GM18502 (cell line): ENCODE measurements around the gene MUCL3.
A peak's percentile ranks its signal among the peaks of the same experiment; 100 is the strongest.

Experiments
- ATAC-seq: cut with Tn5 transposase; IDR thresholded peaks from one replicate; pipeline ENCODE4 v1.9.1; 2021; ENCODE audit warnings: mild to moderate bottlenecking; ENCODE audit not compliant: unreplicated experiment, poor library complexity

Gene MUCL3

DNA sequence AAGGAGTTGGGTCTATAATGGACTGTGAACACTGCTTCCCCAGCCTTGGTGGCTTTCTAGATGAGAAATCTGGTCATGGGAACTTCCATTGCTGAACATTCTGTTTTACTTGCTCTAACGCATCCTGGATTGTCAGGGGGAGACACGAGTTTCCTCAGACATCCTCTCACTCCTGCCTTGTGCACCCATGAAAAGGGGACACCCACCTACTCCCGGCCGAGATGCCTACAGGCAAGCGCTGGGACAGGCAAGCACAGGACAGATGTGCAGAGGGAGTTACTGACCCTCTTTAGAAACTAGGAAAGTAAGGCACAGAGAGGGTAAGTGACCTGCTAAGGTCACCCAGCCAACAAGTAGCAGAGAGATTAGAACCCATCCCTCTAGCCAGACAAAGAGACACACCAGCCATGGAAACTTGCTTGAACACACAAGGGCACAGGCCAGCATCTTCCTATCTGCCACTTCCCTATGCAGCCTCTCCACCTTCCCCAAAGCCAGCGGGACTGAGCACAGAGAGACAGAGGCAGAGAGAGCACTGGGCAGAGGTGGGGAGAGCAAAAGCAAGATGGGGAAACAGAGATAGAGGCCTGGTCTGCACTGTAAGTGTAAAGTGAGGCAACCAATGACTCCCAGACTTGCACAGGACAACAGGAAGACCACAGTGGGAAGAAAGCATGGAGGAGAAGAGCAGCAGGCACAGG lies 8.0 kb upstream of the MUCL3 start:
- no peak for ATAC-seq

GRCh38 chr6:30935018-30935417 lies 5.8 kb upstream of the MUCL3 start:
- no peak for ATAC-seq

DNA sequence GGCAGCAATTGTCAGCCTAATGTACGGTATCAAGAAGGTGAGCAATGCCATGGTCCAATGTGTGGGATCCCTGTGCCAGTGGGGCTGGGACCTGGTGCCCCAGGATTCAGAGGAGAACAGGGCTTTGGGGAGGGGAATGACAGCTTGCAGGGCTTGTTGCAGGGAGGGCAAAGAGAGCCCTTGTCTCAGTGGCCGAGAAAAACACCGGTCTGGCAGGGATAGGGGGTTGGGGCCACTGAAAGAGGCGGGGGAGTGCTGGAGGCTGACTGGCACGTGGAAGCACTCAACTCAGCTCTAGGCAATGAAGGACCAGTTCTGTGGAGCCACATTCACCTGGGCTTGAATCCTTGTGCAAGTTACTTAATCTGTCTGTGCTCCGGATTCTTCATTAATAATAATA lies 3.5 kb upstream of the MUCL3 start:
- ATAC-seq, result no peak

DNA sequence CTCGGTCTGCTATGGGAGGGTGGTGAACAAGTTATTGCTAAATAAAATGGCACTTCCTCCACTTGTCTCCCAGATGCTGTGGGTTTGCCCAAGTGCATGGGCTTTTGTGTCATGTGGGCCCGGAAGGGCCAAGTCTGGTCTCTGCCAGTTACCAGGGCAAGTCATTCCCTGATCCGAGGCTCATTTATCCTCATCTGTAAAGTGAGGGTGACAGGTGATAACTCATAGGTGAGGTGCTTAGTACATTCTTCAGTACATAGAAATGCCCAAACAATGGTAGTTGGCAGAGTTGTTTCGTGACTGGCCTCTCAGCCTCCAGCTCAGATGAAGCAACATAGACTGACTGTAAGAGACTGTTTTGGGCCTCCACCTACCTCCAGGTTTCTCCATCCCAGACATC lies 2.0 kb upstream of the MUCL3 start:
- no peak for ATAC-seq

GRCh38 chr6:30939473-30939872 lies 1.3 kb upstream of the MUCL3 start:
- ATAC-seq, result no peak

GRCh38 chr6:30942338-30943060 lies 1.7 kb downstream of the MUCL3 start:
- ATAC-seq, result no peak

DNA sequence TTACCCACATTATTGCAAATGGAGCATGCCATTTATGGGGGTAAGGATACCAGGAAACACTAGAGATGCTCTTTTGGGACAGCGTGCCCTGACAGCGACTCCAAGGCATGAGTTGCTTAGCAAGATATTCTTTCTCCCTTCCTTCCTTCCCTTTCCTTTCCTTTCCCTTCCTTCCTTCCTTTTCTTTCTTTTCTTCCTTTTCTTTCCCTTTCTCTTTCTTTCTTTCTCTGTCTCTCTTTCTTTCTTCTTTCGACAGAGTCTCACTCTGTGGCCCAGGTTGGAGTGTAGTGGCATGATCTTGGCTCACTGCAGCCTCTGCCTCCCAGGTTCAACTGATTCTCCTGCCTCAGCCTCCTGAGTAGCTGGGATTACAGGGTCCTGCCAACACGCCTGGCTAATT lies 3.3 kb downstream of the MUCL3 start:
- no peak for ATAC-seq

- no peak for ATAC-seq
Measured at GRCh38 chr6:30945281-30945680, 4.5 kb downstream of the MUCL3 start.

GRCh38 chr6:30947231-30947630 lies 6.5 kb downstream of the MUCL3 start:
- no peak for ATAC-seq

DNA sequence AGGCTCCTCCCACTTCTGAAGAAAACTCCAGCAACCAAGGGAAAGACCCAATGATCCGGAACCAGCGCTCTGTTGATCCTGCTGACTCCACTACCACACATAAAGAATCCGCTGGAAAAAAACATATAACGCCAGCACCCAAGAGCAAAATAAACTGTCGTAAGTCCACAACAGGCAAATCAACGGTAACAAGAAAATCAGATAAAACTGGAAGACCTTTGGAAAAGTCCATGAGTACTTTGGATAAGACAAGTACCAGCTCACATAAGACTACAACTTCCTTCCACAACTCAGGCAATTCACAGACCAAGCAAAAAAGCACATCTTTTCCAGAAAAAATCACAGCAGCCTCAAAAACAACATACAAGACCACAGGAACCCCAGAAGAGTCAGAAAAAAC lies 8.0 kb downstream of the MUCL3 start:
- no peak for ATAC-seq

- ATAC-seq, result no peak
Measured at GRCh38 chr6:30951907-30952469, 11.2 kb downstream of the MUCL3 start.

DNA sequence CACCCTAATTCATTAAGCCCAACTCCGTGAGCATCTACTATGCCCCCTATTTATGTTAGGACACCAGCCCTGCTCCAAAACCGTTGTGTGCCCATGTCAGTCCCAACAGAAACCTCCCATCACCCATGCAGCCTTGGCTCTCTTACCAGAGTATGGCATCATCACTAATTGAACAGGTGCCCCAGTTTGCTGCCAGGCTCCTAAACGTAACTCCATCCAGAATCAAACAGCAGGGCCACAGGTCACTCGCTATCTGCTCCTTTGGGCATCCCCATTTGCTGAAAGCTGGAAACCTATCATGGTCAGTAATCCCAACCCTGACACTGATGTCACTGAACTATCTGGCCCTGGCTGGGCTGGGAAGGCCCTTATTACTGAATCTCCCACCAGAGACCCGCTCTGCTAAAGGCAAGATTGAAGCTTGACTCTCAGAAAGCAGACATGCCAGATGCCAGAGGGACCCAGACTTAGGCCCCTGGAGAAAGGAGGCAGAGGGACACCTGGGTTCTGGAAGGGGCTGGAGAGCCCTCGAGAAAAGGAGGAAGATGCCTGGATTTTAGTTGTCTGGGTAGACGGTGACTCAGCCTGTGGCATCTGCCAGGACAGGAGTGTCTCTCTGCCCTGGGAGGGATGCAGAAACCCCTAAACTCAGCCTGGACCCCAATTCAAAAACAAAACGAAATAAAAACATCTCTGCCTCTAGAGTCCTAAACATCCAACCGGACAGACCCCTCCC lies 14.0 kb downstream of the MUCL3 start:
- no peak for ATAC-seq

DNA sequence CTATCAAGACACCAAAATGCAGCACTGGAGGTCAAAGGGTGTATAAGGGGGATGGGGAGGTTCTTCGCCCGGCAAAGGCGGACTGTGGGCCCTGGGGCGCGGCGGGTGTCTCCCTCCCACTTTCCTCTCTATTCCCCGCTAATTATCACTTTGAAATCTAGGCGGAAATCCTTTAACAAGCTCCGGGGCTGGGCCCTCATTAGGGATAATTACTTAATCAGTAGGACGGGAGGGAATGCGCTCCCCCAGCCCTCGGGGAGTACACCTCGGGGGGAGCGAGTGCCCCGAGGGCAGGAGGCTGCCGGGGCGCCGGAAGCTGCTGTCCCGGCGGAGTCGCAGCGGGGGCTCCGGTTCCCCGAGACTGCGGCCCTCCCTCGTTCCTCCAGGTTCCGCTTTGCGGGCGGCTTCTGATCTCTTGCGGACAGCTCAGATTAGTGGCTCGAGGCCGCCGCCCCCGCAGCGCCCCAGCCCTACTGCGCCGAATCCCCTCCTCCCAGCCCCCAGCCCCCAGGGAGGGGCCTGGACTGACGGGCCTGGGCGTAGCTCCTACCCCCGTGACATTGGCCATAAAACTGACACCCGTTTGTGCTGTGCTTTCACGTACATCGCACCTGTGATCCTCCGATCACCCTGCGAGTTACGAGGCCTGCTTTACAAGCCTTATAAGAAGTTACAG lies 14.7 kb downstream of the MUCL3 start:
- peak; percentile 77 for ATAC-seq

- ATAC-seq, result no peak
Measured at GRCh38 chr6:30957716-30958115, 16.9 kb downstream of the MUCL3 start.

DNA sequence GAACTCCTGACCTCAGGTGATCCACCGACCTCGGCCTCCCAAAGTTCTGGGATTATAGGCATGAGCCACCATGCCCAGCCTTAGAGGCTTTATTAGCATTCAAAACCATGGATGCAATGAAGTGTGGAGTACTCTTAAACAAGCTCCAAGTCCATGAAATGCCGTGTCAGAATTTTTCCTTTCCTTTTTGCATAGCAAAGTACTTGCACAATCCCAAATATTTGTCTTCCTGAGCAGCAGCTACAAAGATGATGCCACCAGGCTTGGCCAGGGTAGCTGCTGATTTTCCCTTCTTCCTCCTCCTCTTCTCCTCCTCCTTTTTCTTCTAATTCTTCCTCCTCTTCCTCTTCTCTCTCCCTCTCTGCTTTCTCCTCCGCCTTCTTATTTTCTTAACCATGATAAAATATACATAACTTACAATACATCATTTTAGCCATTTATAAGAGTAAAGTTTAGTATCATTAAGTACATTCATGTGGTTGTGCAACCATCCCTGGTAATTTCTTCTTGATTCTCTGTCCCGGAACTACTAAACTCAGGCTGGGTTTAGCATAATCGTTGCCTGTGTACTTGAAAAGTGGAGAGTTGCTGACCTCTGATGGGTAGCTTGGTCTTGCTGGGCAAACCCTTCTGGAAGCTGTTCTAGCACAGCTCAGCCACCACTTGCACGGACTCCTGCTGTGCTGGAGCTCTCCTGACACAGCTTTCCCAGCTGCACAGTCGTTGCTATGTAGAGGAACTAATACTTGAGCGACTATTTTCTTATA lies 20.3 kb downstream of the MUCL3 start:
- no peak for ATAC-seq

- no peak for ATAC-seq
Measured at GRCh38 chr6:30962716-30963115, 21.9 kb downstream of the MUCL3 start.

DNA sequence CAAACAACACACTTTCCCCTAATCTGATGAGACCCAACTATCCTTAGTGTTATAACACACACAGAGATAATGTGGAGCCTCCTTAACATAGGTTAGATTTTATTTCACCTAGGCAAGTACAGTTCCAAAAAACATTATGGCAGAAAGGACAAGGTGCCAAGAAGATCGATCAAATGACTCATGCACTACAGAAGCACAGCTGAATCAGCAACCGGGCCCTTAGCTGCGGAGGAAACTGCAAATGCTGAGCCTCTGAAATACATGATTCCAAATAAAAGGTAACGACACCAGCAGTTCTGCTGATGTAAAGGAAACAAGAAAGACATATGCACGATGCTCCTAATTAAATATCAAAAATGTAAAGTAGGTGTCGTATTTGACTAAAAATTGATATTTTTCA lies 22.9 kb downstream of the MUCL3 start:
- ATAC-seq, result no peak

GRCh38 chr6:30964075-30964474 lies 23.3 kb downstream of the MUCL3 start:
- no peak for ATAC-seq

GRCh38 chr6:30965140-30965601 lies 24.4 kb downstream of the MUCL3 start:
- no peak for ATAC-seq

DNA sequence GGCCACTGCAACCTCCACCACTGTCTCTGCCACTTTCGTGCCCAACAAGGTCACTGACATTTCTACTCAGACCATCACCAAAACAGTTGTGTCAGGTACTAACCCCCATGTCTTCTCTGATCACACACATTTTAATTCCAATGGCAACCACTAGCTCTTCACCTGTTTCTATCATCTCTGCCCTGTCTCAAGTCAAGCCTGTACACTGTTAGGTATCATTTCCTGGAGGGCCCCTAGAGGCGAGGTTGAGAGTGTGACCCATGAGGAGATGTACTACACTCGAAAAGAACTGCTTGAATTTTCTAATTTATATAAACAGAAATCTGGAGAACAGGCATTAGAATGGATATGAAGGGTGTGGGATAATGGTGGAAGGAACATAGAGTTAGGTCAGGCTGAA lies 25.4 kb downstream of the MUCL3 start:
- no peak for ATAC-seq
